ENCODE measurements around the gene SUSD2.
"Not testable (repeated sequence)": the region's sequence is repeated elsewhere in the genome, so short reads cannot be mapped to it uniquely, and the experiment has no call there.

SUSD2 gene

GRCh38 chr22:24176630-24177029 lies 4.7 kb upstream of the SUSD2 start:
- no peaks in the 10 kb centered on the region for H3K9me3 Mint-ChIP-seq
- peaks cover 17 to 33% of the 10 kb centered on the region in 2 donors for H3K36me3 Mint-ChIP-seq
- no peaks in the 10 kb centered on the region for H3K27me3 Mint-ChIP-seq
- H3K4me3 Mint-ChIP-seq, result no peak overlapping the region
- no peak overlapping the region for H3K27ac Mint-ChIP-seq
- DNase-seq, result no peak
- no peak for ATAC-seq (replicated peaks)
- peaks cover 2 to 6% of the 10 kb centered on the region in 2 donors for H3K4me1 Mint-ChIP-seq

GRCh38 chr22:24177045-24177444 lies 4.2 kb upstream of the SUSD2 start:
- Mint-ChIP-seq H3K4me3 (no peak overlapping the region), H3K27ac (no peak overlapping the region), H3K36me3 (peaks cover 14 to 29% of the 10 kb centered on the region in 2 donors), H3K4me1 (peaks cover 2 to 6% of the 10 kb centered on the region in 2 donors), H3K27me3 (no peaks in the 10 kb centered on the region), H3K9me3 (no peaks in the 10 kb centered on the region)
- ATAC-seq (replicated peaks), result no peak
- no peak for DNase-seq

- no peaks in the 10 kb centered on the region for H3K9me3 Mint-ChIP-seq
- no peak for DNase-seq
- ATAC-seq (replicated peaks), result no peak
- H3K27ac Mint-ChIP-seq, result peak overlapping the region; percentile 14
- no peaks in the 10 kb centered on the region for H3K27me3 Mint-ChIP-seq
- peaks cover 2 to 6% of the 10 kb centered on the region in 2 donors for H3K4me1 Mint-ChIP-seq
- no peak overlapping the region for H3K4me3 Mint-ChIP-seq
- H3K36me3 Mint-ChIP-seq, result peaks cover 14 to 26% of the 10 kb centered on the region in 2 donors
These were observed 3.8 kb upstream of the SUSD2 start for GRCh38 chr22:24177456-24177855.

- Mint-ChIP-seq H3K4me3 (no peak overlapping the region), H3K4me1 (peaks cover 2 to 6% of the 10 kb centered on the region in 2 donors)
- peak in 1 of 2 donors; percentile 15 for ATAC-seq (replicated peaks)
These were observed 3.3 kb upstream of the SUSD2 start for GRCh38 chr22:24178021-24178431.

GRCh38 chr22:24178502-24179440 lies 2.5 kb upstream of the SUSD2 start:
- Mint-ChIP-seq H3K27ac (no peak overlapping the region), H3K4me1 (peaks cover 6 to 13% of the 10 kb centered on the region in 2 donors), H3K36me3 (peaks cover 12 to 18% of the 10 kb centered on the region in 2 donors), H3K4me3 (no peak overlapping the region), H3K9me3 (no peaks in the 10 kb centered on the region), H3K27me3 (no peaks in the 10 kb centered on the region)
- DNase-seq, result no peak
- ATAC-seq (replicated peaks), result peak in 1 of 2 donors; percentile 28

More at GRCh38 chr22:24178021-24178431, 3.3 kb upstream of the SUSD2 start:
- Mint-ChIP-seq H3K27ac (no peak overlapping the region), H3K36me3 (peaks cover 13 to 24% of the 10 kb centered on the region in 2 donors), H3K9me3 (no peaks in the 10 kb centered on the region), H3K27me3 (no peaks in the 10 kb centered on the region)
- no peak for DNase-seq

GRCh38 chr22:24179478-24180210 lies 1.6 kb upstream of the SUSD2 start:
- H3K9me3 Mint-ChIP-seq, result no peaks in the 10 kb centered on the region
- H3K27me3 Mint-ChIP-seq, result no peaks in the 10 kb centered on the region
- H3K4me1 Mint-ChIP-seq, result peaks cover 9 to 17% of the 10 kb centered on the region in 2 donors
- no peak overlapping the region for H3K4me3 Mint-ChIP-seq
- DNase-seq (no peak), ATAC-seq (replicated peaks) (no peak)
- peaks cover 14 to 17% of the 10 kb centered on the region in 2 donors for H3K36me3 Mint-ChIP-seq
- H3K27ac Mint-ChIP-seq, result peak overlapping the region; percentile 56

GRCh38 chr22:24180316-24181087 lies 785 bp upstream of the SUSD2 start:
- peaks cover 9 to 17% of the 10 kb centered on the region in 2 donors for H3K4me1 Mint-ChIP-seq
- ATAC-seq (replicated peaks) (no peak), DNase-seq (no peak)
- no peaks in the 10 kb centered on the region for H3K27me3 Mint-ChIP-seq
- H3K4me3 Mint-ChIP-seq, result no peak overlapping the region
- peaks cover 9 to 10% of the 10 kb centered on the region in 2 donors for H3K36me3 Mint-ChIP-seq
- H3K9me3 Mint-ChIP-seq, result no peaks in the 10 kb centered on the region
- no peak overlapping the region for H3K27ac Mint-ChIP-seq

- Mint-ChIP-seq H3K36me3 (peaks cover 2 to 3% of the 10 kb centered on the region in 2 donors), H3K4me3 (no peak overlapping the region), H3K27ac (no peak overlapping the region), H3K27me3 (no peaks in the 10 kb centered on the region), H3K4me1 (peaks cover 9 to 17% of the 10 kb centered on the region in 2 donors), H3K9me3 (no peaks in the 10 kb centered on the region)
- DNase-seq, result no peak
- no peak for ATAC-seq (replicated peaks)
These were observed 961 bp downstream of the SUSD2 start for GRCh38 chr22:24181996-24182899.

- not testable (repeated sequence) for DNase-seq; H3K27ac Mint-ChIP-seq; H3K36me3 Mint-ChIP-seq; H3K27me3 Mint-ChIP-seq; ATAC-seq (replicated peaks); H3K4me3 Mint-ChIP-seq; H3K9me3 Mint-ChIP-seq
- peaks cover 9 to 17% of the 10 kb centered on the region in 2 donors for H3K4me1 Mint-ChIP-seq
These were observed 1.6 kb downstream of the SUSD2 start for GRCh38 chr22:24182900-24183246.

- Mint-ChIP-seq H3K4me3 (no peak overlapping the region), H3K27me3 (no peaks in the 10 kb centered on the region), H3K36me3 (peaks cover 3 to 4% of the 10 kb centered on the region in 2 donors), H3K27ac (peak overlapping the region; percentile 65), H3K9me3 (no peaks in the 10 kb centered on the region), H3K4me1 (peaks cover 7 to 17% of the 10 kb centered on the region in 2 donors)
- DNase-seq (peak; percentile 34), ATAC-seq (replicated peaks) (peak; percentile 82 to 85)
These were observed 2.2 kb downstream of the SUSD2 start for GRCh38 chr22:24183321-24184031.

GRCh38 chr22:24184057-24184798 lies 2.9 kb downstream of the SUSD2 start:
- peaks cover 7 to 17% of the 10 kb centered on the region in 2 donors for H3K4me1 Mint-ChIP-seq
- ATAC-seq (replicated peaks), result no peak
- no peak overlapping the region for H3K4me3 Mint-ChIP-seq
- DNase-seq, result no peak
- H3K36me3 Mint-ChIP-seq, result peaks cover 3 to 7% of the 10 kb centered on the region in 2 donors
- no peak overlapping the region for H3K27ac Mint-ChIP-seq
- no peaks in the 10 kb centered on the region for H3K27me3 Mint-ChIP-seq
- no peaks in the 10 kb centered on the region for H3K9me3 Mint-ChIP-seq

- H3K9me3 Mint-ChIP-seq, result no peaks in the 10 kb centered on the region
- peaks cover 11% of the 10 kb centered on the region in 2 donors for H3K4me1 Mint-ChIP-seq
- DNase-seq (no peak), ATAC-seq (replicated peaks) (no peak)
- no peaks in the 10 kb centered on the region for H3K27me3 Mint-ChIP-seq
- no peak overlapping the region for H3K4me3 Mint-ChIP-seq
- no peak overlapping the region for H3K27ac Mint-ChIP-seq
- H3K36me3 Mint-ChIP-seq, result peaks cover 3 to 7% of the 10 kb centered on the region in 2 donors
These were observed 3.8 kb downstream of the SUSD2 start for GRCh38 chr22:24185001-24185500.

Measured in stimulated activated naive B cell treated with anti-CD40 and anti-IgM and Interleukin-4, amounts not matched to agents 10 μg/mL and 1 μg/mL and 100 μg/mL, for 72 hours (primary cell).